Keratinocyte (primary cell): ENCODE results near the gene HNRNPM. TPM values are rescaled to one million over a fixed set of nuclear protein-coding genes. Genes with fewer than 3 reads are reported as not detected.

ENCODE experiments used
- DNase-seq: peaks from one replicate; pipeline ENCODE4 v3.0.0-alpha.2; 2011; ENCODE audit warnings: low read depth, missing footprints, low spot score
- FAIRE-seq: peaks from 2 replicates; lab custom pipeline; 2011; peaks lifted over from hg19 to GRCh38; lab: Jason Lieb, UNC
- H2AFZ ChIP-seq: 2 replicates; pipeline ENCODE4 v1.6.0; 2012; ENCODE audit warnings: low read length, control low read depth, inconsistent platforms; ENCODE audit not compliant: control insufficient read depth
- H3K27ac ChIP-seq: 2 replicates; pipeline ENCODE4 v1.5.1; 2011; ENCODE audit warnings: low read length; ENCODE audit not compliant: control insufficient read depth, insufficient read depth
- H3K27me3 ChIP-seq: 3 replicates; pipeline ENCODE4 v1.6.0; 2011; ENCODE audit warnings: low read length; ENCODE audit not compliant: control insufficient read depth, insufficient read depth; ENCODE audit errors: extremely low read depth
- H3K36me3 ChIP-seq, 2 experiments: 2 replicates in 1 of 2; 3 replicates in 1 of 2; pipeline ENCODE4 v1.5.1; 2011; ENCODE audit warnings: low read length in 2 of 2, mild to moderate bottlenecking in 1 of 2; ENCODE audit not compliant: control insufficient read depth in 2 of 2, insufficient read depth in 2 of 2; ENCODE audit errors: extremely low read depth in 1 of 2
- H3K4me1 ChIP-seq: 3 replicates; pipeline ENCODE4 v1.5.1; 2011; ENCODE audit warnings: low read length; ENCODE audit not compliant: control insufficient read depth, insufficient read depth; ENCODE audit errors: extremely low read depth
- H3K4me2 ChIP-seq: 3 replicates; pipeline ENCODE4 v1.6.0; 2011; ENCODE audit warnings: low read depth, low read length; ENCODE audit not compliant: control insufficient read depth, insufficient read depth; ENCODE audit errors: extremely low read depth
- H3K4me3 ChIP-seq, 3 experiments: fragments of 200-600 bp in 1 of 3; sonication (generic) in 1 of 3; 2 replicates in 2 of 3; 3 replicates in 1 of 3; pipeline ENCODE4 v1.5.1; 2011 to 2016; ENCODE audit warnings: low read length in 3 of 3, mild to moderate bottlenecking in 3 of 3, control low read depth in 2 of 3, inconsistent platforms in 1 of 3, low read depth in 1 of 3, mixed read lengths in 1 of 3, mixed run types in 1 of 3, moderate library complexity in 1 of 3; ENCODE audit not compliant: control insufficient read depth in 2 of 3, insufficient read depth in 2 of 3; ENCODE audit errors: extremely low read depth in 1 of 3
- H3K79me2 ChIP-seq: 2 replicates; pipeline ENCODE4 v1.6.0; 2012; ENCODE audit warnings: low read length; ENCODE audit not compliant: control insufficient read depth, insufficient read depth
- H3K9ac ChIP-seq: 3 replicates; pipeline ENCODE4 v1.6.0; 2011; ENCODE audit warnings: low read length; ENCODE audit not compliant: control insufficient read depth, insufficient read depth; ENCODE audit errors: extremely low read depth
- H3K9me1 ChIP-seq: 3 replicates; pipeline ENCODE4 v1.6.0; 2011; ENCODE audit warnings: low read length; ENCODE audit not compliant: control insufficient read depth, insufficient read depth; ENCODE audit errors: extremely low read depth
- H3K9me3 ChIP-seq: 2 replicates; pipeline ENCODE4 v1.5.1; 2012; ENCODE audit warnings: low read depth, low read length; ENCODE audit not compliant: control insufficient read depth
- H4K20me1 ChIP-seq: 3 replicates; pipeline ENCODE4 v1.6.0; 2011; ENCODE audit warnings: low read length; ENCODE audit not compliant: control insufficient read depth, insufficient read depth; ENCODE audit errors: extremely low read depth
- EZH2 ChIP-seq: IDR thresholded peaks from one replicate; pipeline ENCODE4 v1.6.1; 2012; ENCODE audit warnings: inconsistent platforms, mild to moderate bottlenecking, low read length, moderate library complexity
- dilution Hi-C: fragments of 300-500 bp; cut with MboI; formaldehyde crosslinking; loops from one replicate; pipeline ENCODE4 v1.7.0; 2020; ENCODE audit warnings: low sequenced_read_pairs; ENCODE audit not compliant: extremely low pct_ligation_motif_present
- polyA plus RNA-seq, 5 experiments: library from polyadenylated mRNA; depleted of rRNA in 3 of 5; stranded (reverse) in 3 of 5; stranded (forward) in 1 of 5; unstranded in 1 of 5; fragments of >200 nt; gene quantifications; 1 replicate in 1 of 5; 2 replicates in 3 of 5; 3 replicates in 1 of 5; pipeline versions ENCODE4 v1.2.1 to v1.2.3, GENCODE V29; 2011 to 2012; ENCODE audit warnings: missing spikeins in 2 of 5, low read depth in 1 of 5, low replicate concordance in 1 of 5
- TF ChIP-seq, protein P1 (sequence below), 3 experiments: IDR thresholded peaks in 1 of 3; conservative IDR thresholded peaks in 1 of 3; optimal IDR thresholded peaks in 1 of 3; 2 replicates in 2 of 3; 3 replicates in 1 of 3; pipeline versions ENCODE3 to v1.5.1; 2011; ENCODE audit warnings: low read length in 3 of 3, mild to moderate bottlenecking in 3 of 3, moderate library complexity in 2 of 3, control low read depth in 1 of 3, inconsistent platforms in 1 of 3; ENCODE audit not compliant: insufficient read depth in 2 of 3; ENCODE audit errors: extremely low read depth in 1 of 3

Gene HNRNPM
- polyA plus RNA-seq, 1 donor (not counting 4 experiments of a cell fraction or from before 2014, with no cell fraction given), result 126 TPM

GRCh38 chr19:8537099-8537498 lies 92.3 kb downstream of the HNRNPM start:
- no peaks in the 10 kb centered on the region for H3K27me3 ChIP-seq
- H3K9ac ChIP-seq, result no peak overlapping the region
- no peak overlapping the region for H2AFZ ChIP-seq
- H3K27ac ChIP-seq, result no peak overlapping the region
- H3K9me3 ChIP-seq, result no peaks in the 10 kb centered on the region
- no peaks in the 10 kb centered on the region for H3K79me2 ChIP-seq
- H3K36me3 ChIP-seq, result no peaks in the 10 kb centered on the region
- dilution Hi-C loops, result no loop called here
- no peak overlapping the region for H3K4me2 ChIP-seq
- TF ChIP-seq, protein P1, sequence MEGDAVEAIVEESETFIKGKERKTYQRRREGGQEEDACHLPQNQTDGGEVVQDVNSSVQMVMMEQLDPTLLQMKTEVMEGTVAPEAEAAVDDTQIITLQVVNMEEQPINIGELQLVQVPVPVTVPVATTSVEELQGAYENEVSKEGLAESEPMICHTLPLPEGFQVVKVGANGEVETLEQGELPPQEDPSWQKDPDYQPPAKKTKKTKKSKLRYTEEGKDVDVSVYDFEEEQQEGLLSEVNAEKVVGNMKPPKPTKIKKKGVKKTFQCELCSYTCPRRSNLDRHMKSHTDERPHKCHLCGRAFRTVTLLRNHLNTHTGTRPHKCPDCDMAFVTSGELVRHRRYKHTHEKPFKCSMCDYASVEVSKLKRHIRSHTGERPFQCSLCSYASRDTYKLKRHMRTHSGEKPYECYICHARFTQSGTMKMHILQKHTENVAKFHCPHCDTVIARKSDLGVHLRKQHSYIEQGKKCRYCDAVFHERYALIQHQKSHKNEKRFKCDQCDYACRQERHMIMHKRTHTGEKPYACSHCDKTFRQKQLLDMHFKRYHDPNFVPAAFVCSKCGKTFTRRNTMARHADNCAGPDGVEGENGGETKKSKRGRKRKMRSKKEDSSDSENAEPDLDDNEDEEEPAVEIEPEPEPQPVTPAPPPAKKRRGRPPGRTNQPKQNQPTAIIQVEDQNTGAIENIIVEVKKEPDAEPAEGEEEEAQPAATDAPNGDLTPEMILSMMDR (optimal IDR thresholded peaks at IDR 0.05 in 1 of 3, IDR thresholded peaks at IDR 0.05 in 1 of 3, conservative IDR thresholded peaks at IDR 0.05 in 1 of 3; ENCODE audit: extremely low read depth in 1 of 3, insufficient read depth in 2 of 3, low read length in 3 of 3), result no peak
- TF ChIP-seq EZH2, result no peak
- H3K4me3 ChIP-seq, result no peak overlapping the region
- no peaks in the 10 kb centered on the region for H4K20me1 ChIP-seq
- no peaks in the 10 kb centered on the region for H3K9me1 ChIP-seq
- FAIRE-seq (no peak), DNase-seq (no peak)
- H3K4me1 ChIP-seq, result no peaks in the 10 kb centered on the region

Other genes with a start within 250 kb of the HNRNPM start
- 12.8 to 43.4 TPM (median 19.8 TPM) in 3 replicates for gene CERS4, start 235.6 kb upstream of the HNRNPM start, polyA plus RNA-seq
- 14.1 to 18.3 TPM (median 15.4 TPM) in 3 replicates for gene CD320, start 136.6 kb upstream of the HNRNPM start, polyA plus RNA-seq
- gene NDUFA7, start 123.6 kb upstream of the HNRNPM start, polyA plus RNA-seq, result 46.7 to 115 TPM (median 59.2 TPM) in 3 replicates
- 430 to 1,004 TPM (median 960 TPM) in 3 replicates for gene RPS28, start 123.5 kb upstream of the HNRNPM start, polyA plus RNA-seq
- 0.15 to 0.27 TPM (median 0.16 TPM) in 3 replicates for gene KANK3, start 101.7 kb upstream of the HNRNPM start, polyA plus RNA-seq
- 102 to 143 TPM (median 112 TPM) in 3 replicates for gene ANGPTL4, start 80.8 kb upstream of the HNRNPM start, polyA plus RNA-seq
- gene RAB11B, start 54.6 kb upstream of the HNRNPM start, polyA plus RNA-seq, result 14.3 to 40.8 TPM (median 17.0 TPM) in 3 replicates
- 13.7 to 24.4 TPM (median 20.5 TPM) in 3 replicates for gene MARCHF2, start 31.7 kb upstream of the HNRNPM start, polyA plus RNA-seq
- not detected in 3 replicates for gene PRAM1, start 57.7 kb downstream of the HNRNPM start, polyA plus RNA-seq
- gene ZNF414, start 69.2 kb downstream of the HNRNPM start, polyA plus RNA-seq, result 1.9 to 6.0 TPM (median 2.5 TPM) in 3 replicates
- 0.08 to 0.14 TPM (median 0.08 TPM) in 3 replicates for gene MYO1F, start 132.5 kb downstream of the HNRNPM start, polyA plus RNA-seq
- gene ADAMTS10, start 165.7 kb downstream of the HNRNPM start, polyA plus RNA-seq, result not detected in 3 replicates
- gene NFILZ, start 185.7 kb downstream of the HNRNPM start, polyA plus RNA-seq, result not detected in 3 replicates